GDM1 (cell line): Measurements from ENCODE around the gene FRMD3.

ENCODE experiments used
- DNase-seq: peaks from one replicate; lab custom pipeline; 2025; lab: John Stamatoyannopoulos, UW

FRMD3 gene

GRCh38 chr9:83472764-83473163 lies 65.4 kb downstream of the FRMD3 start:
- no peak for DNase-seq

- no peak for DNase-seq
Observed at GRCh38 chr9:83472221-83472665, 66.0 kb downstream of the FRMD3 start.

- DNase-seq = no peak
Observed at GRCh38 chr9:83471241-83471640, 67.0 kb downstream of the FRMD3 start.

GRCh38 chr9:83469722-83470121 lies 68.5 kb downstream of the FRMD3 start:
- no peak for DNase-seq

- DNase-seq = no peak
Observed at GRCh38 chr9:83468821-83469220, 69.4 kb downstream of the FRMD3 start.

GRCh38 chr9:83466877-83467276 lies 71.3 kb downstream of the FRMD3 start:
- DNase-seq = no peak

GRCh38 chr9:83466351-83466750 lies 71.8 kb downstream of the FRMD3 start:
- no peak for DNase-seq

GRCh38 chr9:83459830-83460229 lies 78.4 kb downstream of the FRMD3 start:
- no peak for DNase-seq

GRCh38 chr9:83458530-83458929 lies 79.7 kb downstream of the FRMD3 start:
- DNase-seq = no peak

GRCh38 chr9:83457005-83457404 lies 81.2 kb downstream of the FRMD3 start:
- no peak for DNase-seq

GRCh38 chr9:83456226-83456625 lies 82.0 kb downstream of the FRMD3 start:
- no peak for DNase-seq

GRCh38 chr9:83454076-83454475 lies 84.1 kb downstream of the FRMD3 start:
- no peak for DNase-seq

GRCh38 chr9:83451308-83451707 lies 86.9 kb downstream of the FRMD3 start:
- DNase-seq = no peak

- no peak for DNase-seq
Observed at GRCh38 chr9:83449983-83450382, 88.2 kb downstream of the FRMD3 start.

- DNase-seq = no peak
Observed at GRCh38 chr9:83449166-83449565, 89.0 kb downstream of the FRMD3 start.

GRCh38 chr9:83448626-83449025 lies 89.6 kb downstream of the FRMD3 start:
- no peak for DNase-seq

- DNase-seq = no peak
Observed at GRCh38 chr9:83447351-83447750, 90.8 kb downstream of the FRMD3 start.

GRCh38 chr9:83445703-83446265 lies 92.4 kb downstream of the FRMD3 start:
- DNase-seq = no peak

GRCh38 chr9:83444110-83444509 lies 94.1 kb downstream of the FRMD3 start:
- no peak for DNase-seq

- no peak for DNase-seq
Observed at GRCh38 chr9:83441390-83441789, 96.8 kb downstream of the FRMD3 start.

GRCh38 chr9:83440641-83441040 lies 97.6 kb downstream of the FRMD3 start:
- no peak for DNase-seq

- DNase-seq = no peak
Observed at GRCh38 chr9:83435301-83435700, 102.9 kb downstream of the FRMD3 start.

- no peak for DNase-seq
Observed at GRCh38 chr9:83434254-83434653, 103.9 kb downstream of the FRMD3 start.

- DNase-seq = no peak
Observed at GRCh38 chr9:83433846-83434245, 104.4 kb downstream of the FRMD3 start.
